GM12864 (cell line): Measurements from ENCODE around the gene STC2.
A peak's percentile ranks its signal among the peaks of the same experiment; 100 is the strongest.

Experiments
- DNase-seq: peaks from one replicate; pipeline ENCODE4 v3.0.0-alpha.2; 2011; ENCODE audit warnings: low read depth
- H3K4me3 ChIP-seq: 2 replicates; pipeline ENCODE4 v1.5.1; 2011; ENCODE audit warnings: mild to moderate bottlenecking, low read depth, low read length, control low read depth
- TF ChIP-seq, protein P1 (sequence below): IDR thresholded peaks from 2 replicates; pipeline ENCODE4 v1.5.1; 2011; ENCODE audit warnings: low read depth, mild to moderate bottlenecking, moderate library complexity, low read length, control low read depth, inconsistent platforms; ENCODE audit errors: missing control alignments

The STC2 gene

DNA sequence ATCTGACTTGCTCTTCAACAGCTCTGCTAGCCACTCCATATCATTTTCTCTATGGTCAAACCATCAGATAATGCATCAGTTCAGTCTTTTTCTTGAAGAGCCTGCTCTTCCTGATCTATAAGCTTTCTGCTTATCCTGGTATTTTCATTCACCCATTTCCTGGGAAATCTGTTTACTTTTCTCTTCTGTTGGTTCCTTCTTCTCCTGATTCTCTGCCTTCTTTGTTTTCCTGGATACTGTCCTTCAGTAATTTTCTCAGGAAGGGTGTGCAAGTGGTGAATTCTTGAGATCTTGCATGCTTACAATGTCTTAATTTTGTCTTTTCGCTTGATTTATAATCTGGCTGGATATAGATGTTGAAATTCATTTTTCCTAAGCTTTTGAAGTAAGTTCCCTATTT, 53.4 kb downstream of the STC2 start:
- TF ChIP-seq, protein P1, sequence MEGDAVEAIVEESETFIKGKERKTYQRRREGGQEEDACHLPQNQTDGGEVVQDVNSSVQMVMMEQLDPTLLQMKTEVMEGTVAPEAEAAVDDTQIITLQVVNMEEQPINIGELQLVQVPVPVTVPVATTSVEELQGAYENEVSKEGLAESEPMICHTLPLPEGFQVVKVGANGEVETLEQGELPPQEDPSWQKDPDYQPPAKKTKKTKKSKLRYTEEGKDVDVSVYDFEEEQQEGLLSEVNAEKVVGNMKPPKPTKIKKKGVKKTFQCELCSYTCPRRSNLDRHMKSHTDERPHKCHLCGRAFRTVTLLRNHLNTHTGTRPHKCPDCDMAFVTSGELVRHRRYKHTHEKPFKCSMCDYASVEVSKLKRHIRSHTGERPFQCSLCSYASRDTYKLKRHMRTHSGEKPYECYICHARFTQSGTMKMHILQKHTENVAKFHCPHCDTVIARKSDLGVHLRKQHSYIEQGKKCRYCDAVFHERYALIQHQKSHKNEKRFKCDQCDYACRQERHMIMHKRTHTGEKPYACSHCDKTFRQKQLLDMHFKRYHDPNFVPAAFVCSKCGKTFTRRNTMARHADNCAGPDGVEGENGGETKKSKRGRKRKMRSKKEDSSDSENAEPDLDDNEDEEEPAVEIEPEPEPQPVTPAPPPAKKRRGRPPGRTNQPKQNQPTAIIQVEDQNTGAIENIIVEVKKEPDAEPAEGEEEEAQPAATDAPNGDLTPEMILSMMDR: no peak
- no peak for DNase-seq
- no peak overlapping the region for H3K4me3 ChIP-seq

DNA sequence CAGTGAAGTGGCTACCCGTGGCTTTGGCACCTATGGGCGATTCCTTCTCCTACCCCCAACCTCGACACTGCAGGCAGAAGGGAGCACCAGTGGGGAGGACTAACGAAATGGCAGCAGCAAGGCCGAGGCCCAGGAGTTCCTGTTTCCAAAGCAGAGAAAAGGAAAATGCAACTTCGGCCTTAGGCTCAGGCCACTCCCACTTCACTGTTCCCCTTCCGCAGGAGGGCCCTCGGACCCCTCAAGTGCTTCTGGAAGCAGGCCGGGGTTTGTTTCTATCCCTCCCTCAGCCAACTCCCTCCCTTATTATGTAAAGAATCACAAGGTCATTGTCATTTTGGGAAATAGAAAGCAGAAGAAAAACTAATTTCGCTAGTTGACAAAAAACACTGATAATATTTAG, 56.8 kb downstream of the STC2 start:
- TF ChIP-seq, protein P1: no peak
- peak; percentile 33 for DNase-seq

DNA sequence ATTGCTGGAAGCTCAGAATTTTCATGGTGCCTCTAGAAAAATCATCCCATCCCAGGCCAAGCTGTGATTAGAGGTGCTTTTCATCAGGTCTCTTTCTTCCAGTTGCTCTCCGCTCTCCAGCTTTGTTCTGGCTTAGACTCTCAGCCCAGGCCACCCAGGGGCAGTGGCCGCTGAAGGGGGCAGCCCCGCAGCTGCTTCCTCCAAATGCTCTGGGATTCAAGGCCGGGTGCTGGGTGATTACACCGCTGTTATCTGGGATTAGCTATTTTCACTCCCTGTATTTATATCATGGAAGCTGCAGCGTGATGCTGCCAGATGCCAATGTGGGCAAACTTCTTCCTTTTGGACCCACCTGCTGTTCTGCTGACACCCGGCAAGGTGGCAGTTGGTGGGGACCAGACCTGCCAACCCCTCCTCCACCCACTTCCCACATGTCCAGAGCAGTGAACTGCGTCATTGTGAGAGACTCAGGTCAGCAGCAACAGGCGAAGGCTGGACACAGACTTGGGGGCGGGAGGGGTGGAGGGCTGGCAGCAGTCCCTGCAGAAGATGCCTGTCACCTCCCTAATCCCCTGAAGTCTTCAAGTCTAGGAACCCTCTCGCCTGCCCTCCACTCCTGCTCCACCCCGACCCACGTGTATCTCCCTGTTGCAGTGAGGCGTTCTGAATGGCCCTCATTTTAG, 59.3 kb downstream of the STC2 start:
- TF ChIP-seq, protein P1: no peak
- DNase-seq: no peak

More for the DNA sequence above, 56.8 kb downstream of the STC2 start:
- no peak overlapping the region for H3K4me3 ChIP-seq

DNA sequence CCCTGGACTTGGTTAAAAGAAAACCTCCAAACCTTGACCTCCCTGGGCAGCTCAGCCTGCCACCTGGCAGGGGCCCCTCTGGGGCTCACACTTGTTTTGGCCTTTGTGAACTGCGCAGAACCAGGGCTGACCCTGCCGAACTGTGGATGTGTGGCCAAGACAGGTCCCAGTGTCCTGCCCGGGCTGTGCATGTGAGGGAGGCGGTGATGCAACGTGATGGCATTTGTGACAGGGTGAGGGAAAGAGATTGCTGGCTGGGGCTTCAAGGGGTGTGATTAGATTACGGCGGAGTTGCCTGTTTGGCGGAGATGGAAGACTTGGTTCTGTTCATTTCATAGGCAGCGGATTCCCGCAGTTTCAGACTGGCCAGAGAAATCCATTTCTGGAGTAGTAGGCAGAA, 62.8 kb downstream of the STC2 start:
- TF ChIP-seq, protein P1: no peak
- DNase-seq: no peak

More for the DNA sequence above, 59.3 kb downstream of the STC2 start:
- H3K4me3 ChIP-seq: no peak overlapping the region

More for the DNA sequence above, 62.8 kb downstream of the STC2 start:
- no peak overlapping the region for H3K4me3 ChIP-seq
